GM19452 (cell line): ENCODE measurements around the gene RUNDC3A.

Experiments
- ATAC-seq: cut with Tn5 transposase; IDR thresholded peaks from one replicate; pipeline ENCODE4 v1.9.1; 2021; ENCODE audit not compliant: unreplicated experiment

The RUNDC3A gene

DNA sequence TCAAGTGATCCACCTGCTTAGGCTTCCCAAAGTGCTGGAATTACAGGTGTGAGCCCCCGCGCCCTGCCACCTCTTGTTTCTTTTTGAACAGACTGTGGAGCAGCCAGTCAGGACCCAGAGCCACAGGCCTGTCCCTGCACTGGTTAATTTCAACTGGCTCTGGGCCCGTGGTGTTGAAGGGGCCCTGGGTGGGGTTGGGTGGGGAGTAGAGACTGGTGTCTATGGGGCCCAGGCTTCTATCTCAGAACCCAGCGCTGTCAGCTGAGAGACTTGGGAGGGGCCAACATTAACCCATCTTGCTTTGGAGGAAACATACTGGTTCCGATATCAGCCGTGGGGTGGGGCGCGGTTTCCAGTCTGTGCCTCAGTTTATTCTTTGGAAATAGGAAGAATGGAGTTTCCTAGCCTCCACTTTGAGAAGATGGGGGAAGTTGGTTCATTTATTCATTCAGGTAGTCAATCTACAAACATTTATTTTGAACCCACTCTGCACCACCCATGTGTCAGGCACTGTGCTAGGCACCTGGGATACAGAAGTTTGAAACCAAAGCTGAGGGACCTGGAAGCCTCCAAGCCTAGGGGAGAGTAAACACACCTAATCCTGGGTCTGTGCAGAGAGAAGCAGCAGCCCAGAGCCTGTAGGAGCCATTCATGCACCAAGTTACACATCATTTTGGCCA lies 24.9 kb upstream of the RUNDC3A start:
- ATAC-seq: no peak

DNA sequence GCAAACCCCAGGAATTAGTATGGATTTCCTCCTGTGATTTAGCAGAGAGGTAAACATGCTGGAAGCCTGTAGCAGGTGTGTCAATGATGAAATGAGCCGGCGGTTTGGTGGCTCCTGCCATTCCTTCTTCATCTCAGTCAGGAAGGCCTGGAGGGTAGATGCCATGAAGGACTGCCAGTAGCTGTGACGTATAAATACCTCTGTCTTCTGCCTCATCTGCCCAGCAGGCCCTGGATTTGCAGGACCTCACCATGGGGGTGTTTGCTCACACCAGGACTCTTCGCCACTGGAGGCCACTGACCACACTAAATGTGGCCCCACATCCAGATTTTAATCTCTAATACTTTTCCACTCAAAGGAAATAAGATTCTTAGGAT lies 24.4 kb upstream of the RUNDC3A start:
- no peak for ATAC-seq

DNA sequence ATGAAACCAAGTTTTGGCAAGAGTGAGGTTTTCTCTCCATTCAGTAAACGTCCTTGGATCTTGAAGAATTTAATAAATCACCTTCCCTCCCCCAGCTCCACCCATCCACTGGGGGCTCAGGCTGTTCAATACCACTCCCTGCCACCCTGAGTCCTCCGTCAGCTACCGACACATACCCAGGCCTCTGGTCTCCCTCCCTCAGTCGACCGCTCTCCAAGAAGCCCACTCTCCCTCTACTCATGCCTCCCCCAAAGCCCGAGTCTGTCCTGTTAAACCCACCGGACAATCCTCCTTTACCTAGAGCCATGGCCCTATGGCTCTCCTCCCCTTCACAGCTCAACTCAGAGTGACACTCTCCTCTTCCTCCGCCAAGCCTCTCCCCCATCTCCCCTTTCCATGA lies 20.8 kb upstream of the RUNDC3A start:
- no peak for ATAC-seq

DNA sequence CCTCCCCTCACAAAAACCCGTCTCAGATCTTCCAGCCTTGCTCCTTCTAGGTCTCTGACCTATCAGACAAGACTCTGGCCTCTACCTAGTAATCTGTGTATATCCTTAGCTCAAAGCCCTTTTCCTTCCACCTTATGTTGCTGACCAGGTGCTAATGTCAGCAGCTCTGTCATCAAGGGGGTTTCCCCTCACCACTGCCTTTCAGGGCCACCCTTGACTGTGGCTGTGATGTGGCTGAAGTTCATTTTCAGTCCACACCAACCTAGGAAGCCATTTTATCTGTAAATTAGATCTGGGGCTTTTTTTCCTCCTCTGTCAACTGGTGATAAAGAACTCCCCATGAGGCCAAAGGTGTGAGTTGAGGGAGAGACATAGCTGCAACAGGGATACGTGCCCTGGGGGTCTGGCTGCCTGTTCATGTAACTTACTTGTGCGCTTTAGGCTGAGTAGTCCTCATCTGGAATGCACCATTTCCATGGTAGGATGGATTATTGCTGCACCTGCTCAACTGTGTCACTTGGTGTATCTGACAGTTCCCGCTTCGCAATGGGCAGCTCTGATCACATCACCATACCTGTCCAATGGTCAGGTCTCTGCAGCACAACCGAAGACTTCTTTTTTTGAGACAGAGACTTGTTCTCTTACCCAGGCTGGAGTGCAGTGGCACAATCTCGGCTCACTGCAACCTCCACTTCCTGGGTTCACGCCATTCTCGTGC lies 14.7 kb upstream of the RUNDC3A start:
- ATAC-seq: no peak

DNA sequence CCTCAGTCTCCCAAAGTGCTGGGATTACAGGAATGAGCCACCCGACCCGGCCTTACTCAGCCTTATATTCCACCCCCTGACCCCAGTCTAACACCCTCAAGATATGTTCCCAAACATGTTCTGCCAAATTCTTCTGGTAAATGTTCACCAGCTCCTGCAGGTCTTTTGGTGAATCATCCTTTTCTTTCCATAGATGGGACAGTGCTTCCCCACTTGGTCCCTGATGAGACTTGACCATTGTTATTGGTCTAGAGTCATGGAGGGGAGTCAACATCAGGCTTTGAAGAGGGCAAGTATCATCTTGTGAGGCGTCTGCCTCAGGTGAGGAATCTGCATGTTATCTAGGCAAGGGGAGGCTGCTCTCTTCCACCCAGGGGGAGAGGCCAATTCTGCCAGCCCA lies 10.4 kb upstream of the RUNDC3A start:
- ATAC-seq: no peak

DNA sequence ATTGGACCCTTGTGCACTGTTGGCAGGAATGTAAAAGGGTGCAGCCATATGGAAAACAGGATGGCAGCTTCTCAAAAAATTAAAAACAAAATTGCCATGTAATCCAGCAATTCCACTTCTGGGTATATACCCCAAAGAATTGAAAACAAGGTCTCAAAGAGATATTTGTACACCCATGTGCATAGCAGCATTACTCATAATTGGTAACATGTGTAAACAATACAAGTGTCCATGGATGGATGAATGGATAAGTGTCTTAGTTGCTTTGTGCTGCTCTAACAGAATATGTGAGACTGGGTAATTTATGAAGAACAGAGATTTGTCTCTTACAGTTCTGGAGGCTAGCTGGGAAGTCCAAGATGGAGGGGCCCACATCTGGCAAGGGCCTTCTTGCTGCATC lies 3.8 kb upstream of the RUNDC3A start:
- no peak for ATAC-seq

DNA sequence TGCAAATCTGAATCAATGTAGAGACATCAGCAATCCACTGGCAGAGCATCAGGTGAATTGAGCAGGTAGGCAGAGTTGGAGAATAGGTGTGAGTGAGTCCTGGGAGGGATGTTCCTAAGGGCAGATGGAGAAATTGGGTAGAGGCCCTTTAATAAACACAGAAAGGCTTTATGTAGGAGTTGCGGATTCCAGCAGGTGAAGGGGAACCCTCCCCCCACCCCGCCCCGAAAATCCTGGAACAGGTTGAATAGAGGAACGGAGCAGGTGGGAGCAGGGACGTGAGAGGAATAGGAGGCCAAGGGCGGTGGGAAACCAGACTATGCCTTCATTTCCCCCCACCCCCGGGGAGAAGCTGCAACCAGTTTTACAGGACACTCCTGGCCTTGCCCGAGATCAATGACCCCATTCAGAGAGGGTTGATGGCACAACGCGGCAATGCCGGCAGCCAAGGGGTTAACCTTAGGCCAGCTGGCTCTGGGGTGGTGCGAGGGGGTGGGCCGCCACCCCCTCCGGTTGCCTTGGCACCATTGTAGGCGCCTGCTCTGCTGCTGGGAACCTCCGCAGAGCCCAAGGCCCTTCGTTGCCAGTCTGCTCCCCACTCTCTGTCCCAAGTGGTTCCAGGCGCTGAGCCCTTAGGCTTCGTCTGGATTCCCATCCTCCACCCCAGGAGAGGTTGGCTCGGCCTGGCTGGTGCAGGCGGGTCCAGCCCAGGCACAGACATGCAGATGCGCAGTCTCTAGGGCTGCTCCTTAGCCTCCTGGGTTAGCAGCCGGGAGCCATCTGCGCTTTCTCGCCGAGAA lies 814 bp upstream of the RUNDC3A start:
- ATAC-seq: no peak

DNA sequence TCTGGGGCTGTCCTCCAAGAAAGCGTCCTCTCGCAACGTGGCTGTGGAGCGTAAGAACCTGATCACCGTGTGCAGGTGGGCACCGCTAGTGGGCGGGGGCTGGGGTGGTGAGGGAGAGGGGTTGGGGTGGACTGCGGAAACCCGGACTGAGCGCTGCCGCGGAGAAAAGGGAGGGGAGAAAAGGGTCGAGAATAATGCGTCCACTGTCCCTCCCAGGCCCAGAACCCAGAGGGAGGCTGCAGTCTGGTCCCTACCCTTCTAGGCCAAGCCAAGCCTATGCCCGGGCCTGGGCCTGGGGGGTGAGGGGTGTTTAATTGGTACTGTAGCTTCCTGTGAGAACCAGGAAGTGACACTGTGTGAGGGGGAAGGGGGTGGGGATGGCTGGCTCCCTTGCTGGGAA lies 464 bp downstream of the RUNDC3A start:
- no peak for ATAC-seq

DNA sequence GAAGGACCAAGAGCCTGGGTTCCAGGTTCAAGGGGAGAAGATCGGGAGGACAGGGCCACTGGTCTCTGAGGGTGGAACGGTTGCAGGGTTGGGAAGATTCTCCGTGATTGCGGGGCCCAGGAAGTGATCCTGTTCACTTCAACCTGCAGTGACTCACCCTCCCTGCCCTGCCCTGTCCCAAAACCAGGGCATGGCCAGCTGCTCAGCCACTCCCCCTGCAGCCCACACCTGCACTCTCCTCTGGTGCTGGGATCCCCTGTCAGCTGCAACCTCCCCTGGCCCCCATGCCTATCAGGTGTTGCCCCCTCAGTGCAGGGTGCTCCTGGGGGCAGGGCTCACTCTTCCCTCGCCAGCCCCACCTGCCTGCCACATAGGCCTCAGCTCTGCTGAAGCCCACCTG lies 1.1 kb downstream of the RUNDC3A start:
- no peak for ATAC-seq

DNA sequence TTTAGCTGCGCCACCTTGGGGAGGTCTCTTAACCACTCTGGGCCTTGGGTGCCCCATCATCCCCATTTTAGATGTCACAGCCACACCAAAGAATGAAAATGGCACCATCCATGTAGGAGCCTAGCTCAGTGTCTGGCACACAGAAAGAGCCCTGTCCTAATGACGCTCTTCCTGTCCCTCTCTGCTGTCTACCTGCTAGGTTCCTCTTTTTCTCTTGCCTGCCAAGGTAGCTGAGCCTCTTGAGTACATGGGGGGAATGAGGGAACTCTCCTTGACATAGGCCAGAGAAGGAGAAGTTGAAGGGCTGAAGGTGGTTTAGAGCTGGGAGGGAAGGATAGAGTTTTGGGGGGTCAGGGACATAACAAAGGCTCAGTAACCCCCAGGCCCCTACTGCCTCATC lies 1.8 kb downstream of the RUNDC3A start:
- ATAC-seq: no peak

DNA sequence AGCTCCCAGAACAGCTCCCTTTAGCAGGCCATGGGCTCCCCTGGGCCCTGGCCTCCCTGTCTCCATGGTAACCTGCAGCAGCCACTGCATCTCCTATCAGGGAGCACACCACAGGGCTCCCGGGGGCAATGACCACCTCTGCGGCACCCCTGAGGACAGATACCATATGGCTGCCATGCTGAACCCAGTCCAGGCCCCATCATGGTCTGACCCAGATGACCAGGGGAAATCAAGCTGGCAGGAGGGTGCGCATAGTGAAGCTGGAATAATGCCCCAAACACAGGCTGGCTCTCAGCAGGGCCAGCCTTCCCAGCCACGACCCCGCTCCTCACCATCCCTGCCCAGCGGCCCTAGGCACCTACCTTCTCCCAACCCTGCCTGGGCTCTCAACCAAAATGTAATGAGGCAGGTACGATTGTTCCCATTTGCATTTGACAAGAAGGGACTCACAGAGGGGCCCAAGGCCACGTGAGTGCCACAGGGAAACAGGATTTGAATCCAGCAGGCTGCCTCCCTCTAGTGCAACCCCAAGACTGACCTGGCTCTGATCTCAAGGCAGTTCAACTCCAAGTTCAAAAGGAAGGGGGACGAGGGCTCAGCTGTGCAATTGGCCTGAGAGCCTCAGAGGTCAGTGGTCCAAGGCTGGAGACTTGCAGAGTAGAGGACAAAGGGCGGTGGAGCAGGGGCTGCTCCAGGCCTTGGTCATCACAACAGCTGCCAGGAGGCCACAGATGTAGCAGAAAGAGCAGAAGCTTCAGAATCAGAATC lies 2.4 kb downstream of the RUNDC3A start:
- no peak for ATAC-seq

DNA sequence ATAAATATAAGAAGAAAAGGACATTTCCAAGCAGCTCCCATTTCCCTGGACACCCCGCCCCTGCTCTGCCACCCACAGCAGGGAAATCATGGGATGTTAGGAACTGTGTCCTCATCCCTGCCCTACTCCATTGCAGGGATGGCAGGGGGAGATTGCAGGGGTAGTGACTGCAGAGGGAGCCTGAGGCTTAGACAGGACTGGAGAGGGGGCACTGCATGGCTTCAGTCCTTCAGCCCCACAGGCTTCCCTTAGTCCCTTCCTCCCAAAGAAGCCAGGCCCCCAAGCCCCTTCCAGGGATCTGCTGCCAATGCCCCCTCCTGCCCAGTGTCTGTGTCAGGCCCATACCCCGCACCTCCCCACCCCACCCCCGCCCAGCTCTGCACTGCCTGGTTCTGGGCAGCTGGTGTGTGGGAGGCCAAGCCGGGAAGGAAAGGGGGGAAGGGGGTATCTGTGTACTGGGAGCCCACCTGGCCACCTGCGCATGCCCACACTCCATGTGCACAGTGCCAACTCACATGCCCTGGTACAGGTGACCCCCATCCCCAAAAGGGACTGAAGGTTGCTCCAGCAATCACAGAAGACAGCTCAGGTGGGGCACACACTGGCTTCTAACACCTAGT lies 3.3 kb downstream of the RUNDC3A start:
- ATAC-seq: no peak

DNA sequence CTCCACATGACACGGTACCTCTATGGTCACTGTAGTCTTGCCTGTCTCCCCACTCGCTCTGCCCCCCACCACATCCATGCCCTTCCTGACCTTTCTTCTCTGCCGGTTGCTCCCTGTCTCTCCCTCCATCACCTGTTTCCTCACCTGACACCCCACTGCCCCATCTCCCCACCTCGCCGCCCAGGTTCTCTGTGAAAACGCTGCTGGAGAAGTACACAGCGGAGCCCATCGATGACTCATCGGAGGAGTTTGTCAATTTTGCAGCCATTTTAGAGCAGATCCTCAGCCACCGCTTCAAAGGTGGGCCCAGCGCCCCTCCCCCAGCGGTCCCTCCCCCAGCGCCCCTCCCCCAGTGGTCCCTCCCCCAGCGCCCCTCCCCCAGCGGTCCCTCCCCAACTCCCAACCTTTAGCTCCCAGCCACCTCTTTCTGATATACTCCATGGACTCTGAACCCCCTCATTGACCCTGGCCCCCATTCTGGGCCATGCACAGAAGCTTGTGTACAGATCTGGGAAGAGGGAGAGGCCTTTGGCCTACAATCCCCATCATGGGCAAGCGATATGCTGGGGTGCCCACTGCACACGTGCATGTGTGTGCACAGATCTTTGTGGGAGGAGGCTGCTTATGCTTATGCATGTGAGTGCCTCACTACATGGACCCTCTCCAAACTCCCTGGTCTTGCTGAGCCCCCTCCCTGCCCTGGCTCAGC lies 4.1 kb downstream of the RUNDC3A start:
- no peak for ATAC-seq

DNA sequence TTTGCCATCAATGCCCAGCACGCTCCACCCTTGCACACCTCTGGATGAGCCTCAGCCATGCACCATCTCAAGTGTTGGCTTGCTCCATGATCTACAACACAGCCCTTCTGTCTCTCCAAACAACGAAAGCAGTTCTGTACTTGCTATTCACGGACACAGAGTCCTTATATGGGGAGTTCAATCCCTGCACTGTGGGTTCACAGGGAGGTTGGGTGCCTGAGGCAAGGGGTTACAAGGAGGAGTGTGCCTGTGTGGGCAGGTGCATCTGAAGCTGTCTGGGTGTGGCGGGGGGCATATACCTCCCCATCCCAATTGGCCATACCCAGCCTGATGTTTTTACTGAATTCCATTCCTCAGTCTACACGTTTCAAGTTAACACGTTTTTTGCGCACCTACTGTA lies 5.6 kb downstream of the RUNDC3A start:
- no peak for ATAC-seq

DNA sequence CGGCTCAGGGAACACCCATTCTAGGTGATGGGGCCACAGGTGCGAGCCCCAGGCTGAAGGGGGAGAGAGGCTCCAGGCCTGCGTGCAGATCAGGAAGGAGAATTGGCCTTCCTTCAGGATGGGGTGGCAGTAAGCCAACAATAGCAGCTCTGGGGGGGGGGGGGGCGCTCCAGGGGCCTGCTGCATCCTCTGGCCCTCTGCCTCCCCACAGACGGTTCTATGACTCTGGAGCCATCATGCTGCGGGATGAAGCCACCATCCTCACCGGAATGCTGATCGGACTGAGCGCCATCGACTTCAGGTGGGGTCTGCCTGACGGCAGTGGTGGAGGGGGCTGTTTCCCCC lies 6.1 kb downstream of the RUNDC3A start:
- ATAC-seq: no peak

DNA sequence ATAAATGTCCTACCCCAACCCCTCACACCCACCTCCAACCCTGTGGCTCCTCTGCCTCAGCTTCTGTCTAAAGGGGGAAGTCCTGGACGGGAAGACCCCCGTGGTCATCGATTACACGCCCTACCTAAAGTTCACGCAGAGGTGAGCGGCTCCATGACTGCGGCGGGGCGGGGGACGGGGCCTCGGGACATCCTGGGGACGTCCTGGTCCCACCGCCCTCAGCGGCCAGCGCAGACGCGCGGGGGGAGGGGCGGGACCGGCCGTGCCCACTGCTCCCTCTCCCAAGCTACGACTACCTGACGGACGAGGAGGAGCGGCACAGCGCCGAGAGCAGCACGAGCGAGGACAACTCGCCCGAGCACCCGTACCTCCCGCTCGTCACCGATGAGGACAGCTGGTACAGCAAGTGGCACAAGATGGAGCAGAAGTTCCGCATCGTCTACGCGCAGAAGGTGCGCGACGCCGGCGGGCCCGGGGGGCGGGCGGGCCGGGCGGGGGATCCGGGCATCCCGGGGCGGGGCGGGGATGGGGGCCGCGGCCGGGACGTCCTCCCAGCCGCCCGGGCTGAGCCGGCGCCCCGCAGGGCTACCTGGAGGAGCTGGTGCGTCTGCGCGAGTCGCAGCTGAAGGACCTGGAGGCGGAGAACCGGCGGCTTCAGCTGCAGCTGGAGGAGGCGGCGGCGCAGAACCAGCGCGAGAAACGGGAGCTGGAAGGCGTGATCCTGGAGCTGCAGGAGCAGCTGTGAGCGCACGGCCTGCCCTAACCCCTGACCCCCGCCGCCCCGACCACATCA lies 6.7 kb downstream of the RUNDC3A start:
- ATAC-seq: no peak

DNA sequence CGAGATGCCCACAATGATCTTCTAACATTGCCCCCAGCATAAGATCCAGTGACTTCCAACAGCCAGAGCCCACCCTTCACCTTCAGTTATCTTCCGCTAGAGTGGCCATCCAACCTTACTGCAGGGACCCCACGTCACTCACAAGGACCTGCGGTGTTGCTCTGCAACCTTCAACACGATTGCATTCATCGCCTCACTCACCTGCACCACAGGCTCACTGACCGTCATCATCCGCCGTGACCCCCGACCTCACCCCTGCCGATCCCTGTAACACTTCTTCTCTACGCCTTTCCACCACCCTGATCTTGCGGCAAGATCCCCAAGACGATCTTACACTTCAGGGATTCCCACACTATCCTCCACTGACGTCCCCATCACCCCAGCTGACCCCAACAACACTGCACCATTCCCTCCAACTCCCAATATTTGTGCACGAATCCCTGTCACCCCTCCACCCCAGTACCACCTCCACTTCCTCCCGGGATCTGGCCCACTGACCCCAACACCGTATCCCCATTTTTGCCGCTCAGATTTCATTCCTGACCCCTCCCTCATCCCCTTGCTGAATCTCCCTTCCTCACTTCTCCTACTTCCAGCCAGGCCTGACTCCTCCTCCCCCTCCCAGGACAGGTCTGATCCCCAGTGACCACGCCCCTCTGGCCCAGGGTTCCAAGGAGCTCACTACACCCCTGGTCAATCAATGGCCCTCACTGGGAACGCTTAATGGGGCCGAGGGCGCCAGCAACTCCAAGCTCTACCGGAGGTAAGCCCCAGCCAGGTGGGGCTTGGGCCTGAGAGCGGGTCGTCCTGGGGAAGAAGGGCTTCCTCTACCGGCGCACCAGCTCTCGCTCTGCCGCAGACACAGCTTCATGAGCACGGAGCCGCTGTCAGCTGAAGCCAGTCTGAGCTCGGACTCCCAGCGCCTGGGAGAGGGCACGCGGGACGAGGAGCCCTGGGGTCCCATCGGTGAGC lies 7.6 kb downstream of the RUNDC3A start:
- ATAC-seq: no peak

DNA sequence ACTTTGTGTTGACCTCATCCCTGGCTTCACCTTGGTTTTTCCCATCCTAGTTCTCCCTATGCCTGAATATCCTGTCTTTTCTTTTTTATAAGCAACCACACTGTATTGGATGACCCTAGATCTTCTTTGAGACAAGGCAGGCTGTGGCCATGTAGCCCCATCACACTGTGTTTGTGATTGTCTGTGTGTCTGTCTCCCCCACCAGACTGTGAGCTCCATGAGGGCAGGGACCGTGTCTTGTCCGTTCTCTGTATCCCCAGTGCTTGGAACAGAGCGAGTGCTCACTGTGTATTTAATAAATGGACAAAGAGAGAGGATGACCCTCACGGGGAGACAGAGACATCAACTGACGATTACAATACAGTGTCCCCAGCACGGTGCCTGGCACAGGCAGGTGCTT lies 9.1 kb downstream of the RUNDC3A start:
- ATAC-seq: no peak
